Smooth muscle cell (in vitro differentiated cells): ENCODE results near the gene PRMT1. TPM values are rescaled to one million over a fixed set of nuclear protein-coding genes. Genes with fewer than 3 reads are reported as not detected.

Source experiments
- DNase-seq: peaks from one replicate; lab custom pipeline; 2025; ENCODE audit not compliant: unreplicated experiment; lab: John Stamatoyannopoulos, UW
- H2AFZ ChIP-seq: fragments of 200-600 bp; sonication (generic); 2 replicates; pipeline ENCODE4 v1.6.0; 2016; ENCODE audit warnings: antibody characterized with exemption, low read depth, mild to moderate bottlenecking
- H3F3A ChIP-seq: fragments of 200-600 bp; sonication (generic); 2 replicates; pipeline ENCODE4 v1.6.0; 2017; ENCODE audit warnings: antibody characterized with exemption, low read depth
- H3K27ac ChIP-seq: fragments of 200-600 bp; sonication (generic); 2 replicates; pipeline ENCODE4 v1.5.1; 2016; ENCODE audit warnings: low read depth, mild to moderate bottlenecking
- H3K27me3 ChIP-seq: fragments of 200-600 bp; sonication (generic); 2 replicates; pipeline ENCODE4 v1.6.1; 2016; ENCODE audit warnings: low read depth, mild to moderate bottlenecking
- H3K36me3 ChIP-seq: fragments of 200-600 bp; sonication (generic); 2 replicates; pipeline ENCODE4 v1.5.1; 2016; ENCODE audit warnings: low read depth
- H3K4me1 ChIP-seq: fragments of 200-600 bp; sonication (generic); 2 replicates; pipeline ENCODE4 v1.5.1; 2016; ENCODE audit warnings: low read depth
- H3K4me2 ChIP-seq: fragments of 200-600 bp; sonication (generic); 2 replicates; pipeline ENCODE4 v1.6.0; 2016; ENCODE audit warnings: mild to moderate bottlenecking
- H3K4me3 ChIP-seq: fragments of 200-600 bp; sonication (generic); 2 replicates; pipeline ENCODE4 v1.5.1; 2016; ENCODE audit warnings: mild to moderate bottlenecking
- H3K79me2 ChIP-seq: fragments of 200-600 bp; sonication (generic); 2 replicates; pipeline ENCODE4 v1.6.0; 2016; ENCODE audit warnings: low read depth, mild to moderate bottlenecking
- H3K9ac ChIP-seq: fragments of 200-600 bp; sonication (generic); 2 replicates; pipeline ENCODE4 v1.6.0; 2016; ENCODE audit warnings: low read depth
- H3K9me3 ChIP-seq: fragments of 200-600 bp; sonication (generic); replicated peaks from 2 replicates; pipeline ENCODE4 v1.5.1; 2016; ENCODE audit warnings: low read depth
- H4K20me1 ChIP-seq: fragments of 200-600 bp; sonication (generic); 2 replicates; pipeline ENCODE4 v1.6.0; 2016; ENCODE audit warnings: low read depth
- WGBS: methylation state at CpG from one replicate; pipeline ENCODE4 v1.1.7; 2016; ENCODE audit warnings: low lambda C conversion rate; 5-methylcytosine and 5-hydroxymethylcytosine counted together
- polyA plus RNA-seq: library from polyadenylated mRNA; unstranded; fragments of >200 nt; fragmentation: Nextera tagmentation; extraction: Ambion mirVana; gene quantifications from 2 replicates; pipeline ENCODE4 v1.2.1, GENCODE V29; 2016
- total RNA-seq: library from RNA; depleted of rRNA; stranded (reverse); fragments of >200 nt; gene quantifications from 2 replicates; pipeline ENCODE4 v1.2.3, GENCODE V29; 2014
- TF ChIP-seq, protein P1 (sequence below): fragments of 200-600 bp; sonication (generic); IDR thresholded peaks from 2 replicates; pipeline ENCODE4 v1.5.1; 2017; ENCODE audit warnings: borderline replicate concordance, mild to moderate bottlenecking, antibody characterized with exemption; ENCODE audit not compliant: insufficient read depth, poor library complexity, severe bottlenecking

Gene PRMT1
- total and polyA plus RNA-seq, 2 experiments from 2014 or later, result 147 to 175 TPM

DNA sequence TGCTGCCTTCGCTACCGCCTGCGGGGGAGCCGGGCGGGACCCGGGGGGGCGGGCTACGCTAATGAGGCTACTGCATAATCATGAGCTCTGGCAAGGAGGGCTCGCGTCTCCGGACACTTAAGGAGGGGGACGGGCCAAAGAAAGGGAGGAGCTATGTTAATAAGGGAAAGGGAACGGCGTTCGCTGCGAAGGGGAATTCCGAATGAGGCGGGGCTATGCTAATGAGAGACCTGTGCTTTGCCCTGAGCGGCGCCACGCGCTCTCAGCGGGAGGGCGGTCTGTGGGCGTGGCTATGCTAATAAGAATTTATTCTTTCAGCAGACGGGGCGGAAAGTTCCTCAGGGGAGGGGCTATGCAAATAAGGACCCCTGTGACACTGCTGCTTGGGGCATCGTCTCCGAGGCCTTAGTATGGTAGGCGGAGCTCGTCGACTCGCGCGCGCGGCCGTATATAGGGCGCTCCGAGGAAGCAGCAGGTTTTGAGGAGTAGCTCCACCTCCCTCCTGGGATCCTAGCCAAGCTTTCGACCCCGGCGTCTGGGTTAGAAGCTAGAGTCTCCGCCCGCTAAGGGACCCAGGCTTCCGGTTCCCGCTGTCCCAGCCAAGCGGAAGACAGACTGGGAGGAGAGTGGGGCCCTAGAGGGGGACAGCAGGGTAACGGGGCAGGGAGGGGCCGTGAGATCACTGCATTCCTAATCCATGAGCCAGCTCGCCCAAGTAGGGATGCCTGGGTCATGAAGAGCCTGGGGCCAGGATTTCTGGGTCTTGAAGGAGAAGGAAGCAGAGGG is 36.8 kb upstream of the PRMT1 start, which contains the start of gene RRAS:
RRAS (minus strand) TSS at position 31 of the 786 bp plus-strand sequence. CDS start 45 bp downstream, outside the sequence.
- WGBS, result 0% methylated on average over 39 of the region's 51 CpGs
- TF ChIP-seq, protein P1, sequence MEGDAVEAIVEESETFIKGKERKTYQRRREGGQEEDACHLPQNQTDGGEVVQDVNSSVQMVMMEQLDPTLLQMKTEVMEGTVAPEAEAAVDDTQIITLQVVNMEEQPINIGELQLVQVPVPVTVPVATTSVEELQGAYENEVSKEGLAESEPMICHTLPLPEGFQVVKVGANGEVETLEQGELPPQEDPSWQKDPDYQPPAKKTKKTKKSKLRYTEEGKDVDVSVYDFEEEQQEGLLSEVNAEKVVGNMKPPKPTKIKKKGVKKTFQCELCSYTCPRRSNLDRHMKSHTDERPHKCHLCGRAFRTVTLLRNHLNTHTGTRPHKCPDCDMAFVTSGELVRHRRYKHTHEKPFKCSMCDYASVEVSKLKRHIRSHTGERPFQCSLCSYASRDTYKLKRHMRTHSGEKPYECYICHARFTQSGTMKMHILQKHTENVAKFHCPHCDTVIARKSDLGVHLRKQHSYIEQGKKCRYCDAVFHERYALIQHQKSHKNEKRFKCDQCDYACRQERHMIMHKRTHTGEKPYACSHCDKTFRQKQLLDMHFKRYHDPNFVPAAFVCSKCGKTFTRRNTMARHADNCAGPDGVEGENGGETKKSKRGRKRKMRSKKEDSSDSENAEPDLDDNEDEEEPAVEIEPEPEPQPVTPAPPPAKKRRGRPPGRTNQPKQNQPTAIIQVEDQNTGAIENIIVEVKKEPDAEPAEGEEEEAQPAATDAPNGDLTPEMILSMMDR, result no peak
- peaks cover 41% of the 10 kb centered on the region for H3K4me1 ChIP-seq

DNA sequence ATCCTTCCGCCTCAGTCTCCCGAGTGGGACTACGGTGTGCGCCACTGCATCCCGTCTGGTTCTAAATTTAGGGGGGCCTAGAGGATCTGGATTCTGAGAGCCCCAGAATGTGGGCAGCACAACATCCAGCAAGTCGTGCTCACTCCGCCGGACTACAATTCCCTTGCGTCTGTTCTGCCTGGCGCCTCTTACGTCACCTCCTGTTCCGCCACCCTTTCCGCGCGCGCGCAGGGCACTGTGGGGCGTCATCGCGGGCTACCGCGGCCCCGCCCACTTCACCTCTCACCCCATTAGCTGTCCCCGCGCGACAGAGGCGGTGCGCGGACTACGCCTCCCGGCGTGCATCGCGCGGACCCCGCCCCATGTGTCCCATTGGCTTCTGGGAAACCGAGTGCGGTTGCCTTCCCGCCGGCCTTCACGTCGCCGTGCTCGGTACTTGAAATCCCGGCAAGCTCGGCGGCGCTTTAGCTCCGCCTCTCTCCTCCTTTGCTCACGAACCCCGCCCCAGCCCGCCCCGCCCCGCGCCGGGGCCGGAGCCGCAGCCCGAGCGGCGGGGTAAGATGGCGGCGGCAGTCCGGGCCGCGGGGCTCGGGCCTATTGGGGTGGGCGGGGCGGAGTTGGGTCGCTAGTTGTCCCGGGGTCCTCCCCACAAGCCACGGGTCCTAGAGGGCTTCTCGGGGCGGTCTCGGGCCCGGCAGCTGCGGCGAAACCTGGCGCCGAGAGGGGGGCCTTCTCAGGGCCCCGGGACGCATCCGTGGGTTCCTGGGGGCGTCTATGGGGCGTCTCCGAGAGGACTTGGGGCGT is 35.2 kb upstream of the PRMT1 start, which contains the start of gene SCAF1:
SCAF1 (plus strand) TSS at position 522 of the 804 bp plus-strand sequence. CDS start 2,818 bp downstream, outside the sequence.
- H3K9ac ChIP-seq, result peak within 1 kb of the TSS; percentile 99
- H3K36me3 ChIP-seq, result no peaks in the 10 kb centered on the region
- no peaks in the 10 kb centered on the region for H3K9me3 ChIP-seq
- peaks cover 41% of the 10 kb centered on the region for H3K4me1 ChIP-seq
- DNase-seq, result peak; percentile 96
- peak within 1 kb of the TSS; percentile 92 for H3K4me2 ChIP-seq
- H3F3A ChIP-seq, result peaks cover 7% of the 10 kb centered on the region
- peak within 1 kb of the TSS; percentile 84 for H3K4me3 ChIP-seq
- H2AFZ ChIP-seq, result no peak within 1 kb of the TSS
- H3K27me3 ChIP-seq, result no peaks in the 10 kb centered on the region
- peaks cover 27% of the 10 kb centered on the region for H4K20me1 ChIP-seq
- WGBS, result 1% methylated on average over 59 of the region's 87 CpGs
- H3K79me2 ChIP-seq, result peaks cover 44% of the 10 kb centered on the region
- TF ChIP-seq, protein P1, result no peak
- H3K27ac ChIP-seq, result peak within 1 kb of the TSS; percentile 100

More for the DNA sequence above, 36.8 kb upstream of the PRMT1 start, which contains the start of gene RRAS:
- Histone ChIP-seq H2AFZ (no peak within 1 kb of the TSS), H3K4me3 (peak within 1 kb of the TSS; percentile 78), H3K4me2 (peak within 1 kb of the TSS; percentile 97), H3K79me2 (peaks cover 41% of the 10 kb centered on the region), H3K27me3 (no peaks in the 10 kb centered on the region), H3K9ac (peak within 1 kb of the TSS; percentile 99), H4K20me1 (peaks cover 13% of the 10 kb centered on the region), H3F3A (peaks cover 7% of the 10 kb centered on the region), H3K36me3 (no peaks in the 10 kb centered on the region), H3K9me3 (no peaks in the 10 kb centered on the region), H3K27ac (peak within 1 kb of the TSS; percentile 100)
- DNase-seq, result peak; percentile 100

DNA sequence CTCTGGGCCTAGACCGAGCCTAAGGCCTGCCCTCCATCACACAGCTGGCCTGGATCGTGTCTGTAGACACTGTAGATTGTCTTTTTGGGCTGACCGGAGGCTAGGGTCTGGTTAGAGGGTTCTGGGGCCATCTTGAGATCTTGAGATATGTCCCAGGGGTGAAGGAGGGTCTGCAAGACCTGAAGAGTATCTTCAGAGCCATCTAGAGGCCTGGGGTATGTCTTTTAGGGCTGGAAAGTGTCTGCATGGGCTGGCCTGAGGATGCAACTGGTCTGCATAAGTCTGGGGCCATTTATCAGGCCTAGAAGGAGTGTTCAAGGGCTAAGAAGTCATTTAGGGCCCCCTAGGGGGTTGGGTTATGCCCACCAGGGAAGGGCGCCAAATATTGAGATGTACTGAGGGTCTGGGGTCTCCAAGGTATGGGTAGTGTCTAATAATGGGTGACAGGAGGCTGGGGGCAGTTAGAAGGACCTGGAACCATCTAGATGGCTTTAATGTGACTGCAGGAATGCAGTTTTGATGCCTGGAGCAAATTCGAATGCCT is 34.5 kb upstream of the PRMT1 start:
- Histone ChIP-seq H3K27me3 (no peaks in the 10 kb centered on the region), H2AFZ (no peak overlapping the region), H3K9me3 (no peaks in the 10 kb centered on the region), H3K9ac (peak overlapping the region; percentile 99), H3K27ac (peak overlapping the region; percentile 100), H3K4me3 (peak overlapping the region; percentile 84), H3F3A (peaks cover 7% of the 10 kb centered on the region), H4K20me1 (peaks cover 31% of the 10 kb centered on the region), H3K79me2 (peaks cover 51% of the 10 kb centered on the region), H3K36me3 (no peaks in the 10 kb centered on the region), H3K4me2 (peak overlapping the region; percentile 89), H3K4me1 (peaks cover 41% of the 10 kb centered on the region)
- WGBS, result 8% methylated on average over 5 of the region's 5 CpGs
- TF ChIP-seq, protein P1, result no peak
- no peak for DNase-seq
